NK-92 (cell line): ENCODE results near the gene RPL9.
"Not testable (repeated sequence)": the region's sequence is repeated elsewhere in the genome, so short reads cannot be mapped to it uniquely, and the experiment has no call there.

Source experiments
- DNase-seq: peaks from one replicate; lab custom pipeline; 2025; ENCODE audit not compliant: unreplicated experiment; lab: John Stamatoyannopoulos, UW

Gene RPL9

DNA sequence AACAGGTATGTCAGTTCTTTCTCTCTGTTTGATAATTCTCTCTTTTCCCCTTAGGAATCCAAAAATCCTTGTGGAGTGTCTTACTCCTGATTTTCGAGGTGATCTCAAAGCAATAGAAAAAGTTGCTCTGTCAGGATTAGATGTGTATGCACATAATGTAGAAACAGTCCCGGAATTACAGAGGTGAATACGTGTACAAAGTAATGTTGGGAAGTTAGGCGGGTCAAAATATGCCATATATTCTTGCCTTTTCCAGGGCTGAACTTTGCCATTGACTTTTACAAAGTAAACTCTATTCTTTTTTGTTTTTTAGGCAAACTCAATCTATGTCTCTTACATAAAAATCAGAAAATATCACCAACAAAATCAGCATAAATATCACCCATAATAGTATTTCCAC is 8.7 kb upstream of the RPL9 start:
- DNase-seq = no peak

DNA sequence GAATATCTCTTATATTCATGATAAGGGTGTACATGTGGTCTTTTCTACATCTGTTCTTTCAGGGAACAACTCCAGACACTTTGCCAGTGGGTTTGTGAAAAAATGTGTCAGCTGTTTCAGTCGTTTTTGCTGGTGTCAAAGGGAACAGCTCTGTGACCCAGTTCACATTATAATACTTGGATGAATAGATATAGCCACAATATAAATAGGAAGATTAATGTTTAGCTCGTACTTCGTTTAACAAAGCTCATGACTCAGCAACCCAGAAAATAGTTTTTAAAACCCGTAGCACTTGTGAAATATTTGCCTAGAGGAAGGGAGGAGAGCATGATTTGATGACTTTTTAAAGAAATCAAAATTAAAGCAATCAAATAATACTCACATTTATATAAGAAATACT is 8.0 kb upstream of the RPL9 start:
- DNase-seq = no peak

- no peak for DNase-seq
These were observed 6.3 kb upstream of the RPL9 start for GRCh38 chr4:39464886-39465501.

DNA sequence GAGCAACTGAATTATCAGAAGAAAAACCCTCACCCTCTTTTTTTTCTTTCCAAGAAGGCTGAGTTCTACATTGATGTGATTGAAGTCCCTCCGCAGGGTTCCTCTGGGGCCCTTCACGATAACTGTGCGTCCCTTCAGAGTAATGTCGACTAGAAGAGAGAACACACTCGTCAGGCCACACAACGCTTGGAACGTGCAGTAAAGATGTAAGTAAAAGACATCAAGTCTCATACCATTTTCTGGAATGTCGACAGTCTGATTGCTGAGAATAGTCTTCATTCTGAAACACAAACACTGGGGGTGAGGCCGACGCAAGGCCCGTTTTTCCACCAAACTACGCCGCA is 589 bp downstream of the RPL9 start:
- DNase-seq = not testable (repeated sequence)

- no peak for DNase-seq
These were observed 1.6 kb downstream of the RPL9 start for GRCh38 chr4:39456946-39457763.

DNA sequence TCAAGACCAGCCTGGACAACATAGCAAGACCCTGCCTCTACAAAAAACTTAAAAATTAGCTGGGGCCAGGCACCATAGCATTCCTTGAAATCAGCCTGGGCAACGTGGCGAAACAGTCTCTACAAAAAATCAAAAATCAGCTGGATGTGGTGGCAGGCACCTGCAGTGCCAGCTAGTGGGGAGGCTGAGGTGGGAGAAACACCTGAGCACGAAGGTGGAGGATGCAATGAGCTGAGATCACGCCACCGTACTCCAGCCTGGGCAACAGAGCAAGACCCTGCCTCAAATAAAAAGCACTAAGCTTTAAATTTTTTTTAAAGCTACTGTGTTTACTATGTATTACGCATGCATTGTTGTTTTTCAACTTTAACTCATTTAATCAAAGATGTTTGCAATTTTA is 3.2 kb downstream of the RPL9 start:
- no peak for DNase-seq

DNA sequence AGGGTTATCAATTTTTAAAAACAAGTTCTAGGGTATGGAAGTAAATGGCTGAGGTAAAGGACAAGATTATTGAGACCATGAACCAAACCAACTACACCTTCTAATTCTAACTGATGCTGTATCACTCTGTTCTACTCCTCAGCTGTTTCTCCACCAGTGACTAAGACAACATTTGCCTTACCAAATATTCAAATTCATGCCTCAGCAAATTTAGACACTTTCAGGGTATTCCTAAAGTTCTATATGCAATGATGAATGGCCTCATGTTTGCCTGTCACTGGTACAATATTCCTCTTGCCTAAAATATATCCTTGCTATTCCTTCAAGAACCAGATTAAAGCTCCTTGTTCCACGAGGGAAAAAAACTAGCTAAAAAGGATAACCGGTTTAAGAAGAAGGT is 5.0 kb downstream of the RPL9 start:
- DNase-seq = no peak

- DNase-seq = no peak
These were observed 5.7 kb downstream of the RPL9 start for GRCh38 chr4:39452860-39453587.

- DNase-seq = no peak
These were observed 6.4 kb downstream of the RPL9 start for GRCh38 chr4:39452153-39452859.

DNA sequence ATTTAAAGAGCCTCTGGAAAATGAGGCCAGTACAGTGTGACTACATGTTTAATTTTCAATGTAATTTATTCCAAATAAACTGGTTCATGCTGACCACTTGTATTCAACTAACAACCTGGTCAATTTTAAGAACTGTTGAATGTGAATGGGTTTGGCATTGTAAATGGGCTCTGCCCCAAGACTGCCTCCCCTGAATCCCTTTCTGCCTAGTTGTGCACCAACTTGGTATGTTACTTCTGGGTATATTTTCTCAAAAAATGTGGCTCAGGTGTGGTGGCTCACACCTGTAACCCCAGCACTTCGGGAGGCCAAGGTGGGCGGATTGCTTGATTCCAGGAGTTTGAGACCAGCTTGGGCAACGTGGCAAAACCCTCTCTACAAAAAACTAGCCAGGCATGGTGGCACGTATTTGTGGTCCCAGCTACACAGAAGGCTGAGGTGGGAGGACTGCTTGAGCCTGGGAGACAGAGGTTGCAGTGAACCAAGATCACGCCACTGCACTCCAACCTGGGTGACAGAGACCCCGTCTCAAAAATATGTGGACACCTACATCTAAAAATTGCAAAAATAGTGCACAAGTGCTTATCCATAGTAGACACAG is 7.2 kb downstream of the RPL9 start:
- DNase-seq = no peak

GRCh38 chr4:39450618-39451017 is 8.1 kb downstream of the RPL9 start:
- DNase-seq = no peak

DNA sequence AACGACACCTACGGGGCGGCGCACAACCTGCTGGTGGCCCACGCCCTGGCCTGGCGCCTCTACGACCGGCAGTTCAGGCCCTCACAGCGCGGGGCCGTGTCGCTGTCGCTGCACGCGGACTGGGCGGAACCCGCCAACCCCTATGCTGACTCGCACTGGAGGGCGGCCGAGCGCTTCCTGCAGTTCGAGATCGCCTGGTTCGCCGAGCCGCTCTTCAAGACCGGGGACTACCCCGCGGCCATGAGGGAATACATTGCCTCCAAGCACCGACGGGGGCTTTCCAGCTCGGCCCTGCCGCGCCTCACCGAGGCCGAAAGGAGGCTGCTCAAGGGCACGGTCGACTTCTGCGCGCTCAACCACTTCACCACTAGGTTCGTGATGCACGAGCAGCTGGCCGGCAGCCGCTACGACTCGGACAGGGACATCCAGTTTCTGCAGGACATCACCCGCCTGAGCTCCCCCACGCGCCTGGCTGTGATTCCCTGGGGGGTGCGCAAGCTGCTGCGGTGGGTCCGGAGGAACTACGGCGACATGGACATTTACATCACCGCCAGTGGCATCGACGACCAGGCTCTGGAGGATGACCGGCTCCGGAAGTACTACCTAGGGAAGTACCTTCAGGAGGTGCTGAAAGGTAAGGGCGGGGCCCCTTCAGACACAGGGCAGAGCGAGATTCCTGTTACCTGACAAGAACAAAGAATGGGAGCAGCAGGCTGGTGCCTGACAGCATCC is 11.7 kb downstream of the RPL9 start:
- DNase-seq = no peak

GRCh38 chr4:39446483-39446841 is 12.3 kb downstream of the RPL9 start:
- no peak for DNase-seq

- no peak for DNase-seq
These were observed 15.7 kb downstream of the RPL9 start for GRCh38 chr4:39442998-39443397.

GRCh38 chr4:39441593-39441992 is 17.1 kb downstream of the RPL9 start:
- no peak for DNase-seq

- DNase-seq = no peak
These were observed 22.8 kb downstream of the RPL9 start for GRCh38 chr4:39435659-39436563.

DNA sequence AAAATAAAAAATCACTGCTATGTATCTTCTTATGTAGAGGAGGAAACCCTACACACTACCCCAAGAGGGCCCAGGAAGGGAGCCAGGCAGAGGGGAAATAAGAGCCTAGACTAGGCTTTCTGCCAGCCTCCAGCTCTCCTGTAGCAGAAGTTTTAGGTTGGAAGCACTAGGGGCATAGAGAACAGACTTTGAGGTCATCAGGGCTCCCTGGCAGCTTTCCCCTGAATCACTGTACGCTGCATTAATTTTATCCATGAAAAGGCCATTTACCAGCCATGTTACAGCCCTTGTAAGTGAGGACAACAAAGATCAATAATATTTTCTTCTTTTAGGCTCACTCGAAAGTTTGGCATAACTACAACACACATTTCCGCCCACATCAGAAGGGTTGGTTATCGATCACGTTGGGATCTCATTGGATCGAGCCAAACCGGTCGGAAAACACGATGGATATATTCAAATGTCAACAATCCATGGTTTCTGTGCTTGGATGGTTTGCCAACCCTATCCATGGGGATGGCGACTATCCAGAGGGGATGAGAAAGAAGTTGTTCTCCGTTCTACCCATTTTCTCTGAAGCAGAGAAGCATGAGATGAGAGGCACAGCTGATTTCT is 24.7 kb downstream of the RPL9 start:
- no peak for DNase-seq

DNA sequence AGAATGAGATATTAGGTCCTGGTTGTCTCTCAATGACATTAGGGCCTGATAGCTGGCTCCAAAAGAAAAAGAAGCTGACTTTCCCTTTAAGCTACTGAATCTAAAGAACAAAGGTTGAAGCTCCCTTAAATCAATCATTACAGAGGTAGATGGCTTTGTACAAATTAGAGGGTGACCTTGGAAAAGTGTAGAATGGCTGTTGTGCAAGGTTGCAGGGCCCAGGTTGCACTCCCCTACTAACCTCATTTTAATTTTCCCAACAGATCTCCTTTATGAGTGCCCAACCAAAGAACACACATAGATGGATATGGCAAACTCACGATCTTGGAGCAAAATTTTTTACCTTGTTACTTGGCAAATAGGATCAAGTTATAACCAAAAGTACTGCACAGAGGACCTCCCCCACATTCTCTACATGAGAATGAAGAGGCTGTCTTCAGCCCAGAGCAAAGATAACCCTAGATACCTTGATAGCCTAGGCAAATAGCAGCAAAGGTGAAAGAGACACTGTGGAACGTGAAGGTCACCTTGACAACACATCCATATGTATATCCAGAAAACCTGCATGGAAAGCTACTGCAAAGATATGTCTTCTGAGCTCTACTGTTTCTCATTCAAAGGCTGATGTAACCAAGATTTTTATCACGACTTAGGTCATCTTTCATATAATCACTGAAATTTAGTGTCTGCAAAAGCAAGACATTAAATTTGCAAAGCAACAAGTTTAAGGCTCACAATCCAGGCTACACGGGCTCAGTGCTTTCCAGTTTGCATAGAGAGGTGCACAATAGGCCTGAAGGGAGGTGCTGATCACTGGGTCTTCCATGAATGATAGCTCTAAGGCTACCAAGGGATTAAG is 29.0 kb downstream of the RPL9 start:
- DNase-seq = no peak
